Thyroid gland (tissue), 4 donors: ENCODE data around the gene HECW1. TPM values are rescaled to one million over a fixed set of nuclear protein-coding genes. Genes with fewer than 3 reads are reported as not detected.

ENCODE experiments used
- DNase-seq, 2 donors: peaks; one replicate each; pipeline ENCODE4 v3.0.0-alpha.2; 2019
- H3K27ac ChIP-seq, 3 donors: fragments of 200-600 bp; sonication (generic); 1 replicate in 2 of 3; 2 replicates in 1 of 3; pipeline ENCODE4 v1.5.1; 2016 to 2019; ENCODE audit warnings: mild to moderate bottlenecking in 1 of 3, moderate library complexity in 1 of 3
- H3K27me3 ChIP-seq: fragments of 200-600 bp; sonication (generic); one replicate; pipeline ENCODE4 v1.5.1; 2019
- H3K36me3 ChIP-seq, 2 donors: fragments of 200-600 bp; sonication (generic); one replicate each; pipeline ENCODE4 v1.5.1; 2016 to 2019
- H3K4me1 ChIP-seq, 2 donors: fragments of 200-600 bp; sonication (generic); one replicate each; pipeline ENCODE4 v1.5.1; 2017 to 2019
- H3K4me3 ChIP-seq, 3 donors: fragments of 200-600 bp; sonication (generic); replicated peaks in 1 of 3; 1 replicate in 2 of 3; 2 replicates in 1 of 3; pipeline ENCODE4 v1.5.1; 2016; ENCODE audit warnings: mild to moderate bottlenecking in 1 of 3
- H3K9me3 ChIP-seq: fragments of 200-600 bp; sonication (generic); one replicate; pipeline ENCODE4 v1.5.1; 2017
- CTCF ChIP-seq, 6 experiments: fragments of 200-600 bp in 3 of 6; fragments of 450-650 bp in 3 of 6; sonication (generic) in 3 of 6; IDR thresholded peaks; one replicate each; pipeline ENCODE4 v1.5.1; 2016 to 2019; ENCODE audit warnings: antibody characterized with exemption in 6 of 6, mild to moderate bottlenecking in 2 of 6, inconsistent platforms in 1 of 6, moderate library complexity in 1 of 6
- POLR2A ChIP-seq, 2 donors: fragments of 450-650 bp; IDR thresholded peaks; one replicate each; pipeline ENCODE4 v1.6.1; 2017; ENCODE audit warnings: antibody characterized with exemption in 2 of 2, mild to moderate bottlenecking in 2 of 2, moderate library complexity in 1 of 2
- WGBS, 2 donors: methylation state at CpG; one replicate each; pipeline ENCODE4 v1.1.5; 2017; 5-methylcytosine and 5-hydroxymethylcytosine counted together
- intact Hi-C: fragments of 100-400 bp; cut with DNase I; formaldehyde crosslinking; loops from one replicate; pipeline ENCODE4 v1.15.1; 2023
- total RNA-seq, 4 donors: library from RNA; depleted of rRNA; stranded (reverse); fragments of >200 nt; gene quantifications; one replicate each; pipeline ENCODE4 v1.2.3, GENCODE V29; 2016

The HECW1 gene
- total RNA-seq, 4 donors from 2014 or later: 0.67 to 4.7 (median 2.3) TPM

- TF ChIP-seq POLR2A (IDR thresholded peaks at IDR 0.05) (no peak), CTCF (IDR thresholded peaks at IDR 0.05) (no peak)
- DNase-seq: no peak
- H3K27me3 ChIP-seq: no peaks in the 10 kb centered on the region
- H3K9me3 ChIP-seq: no peaks in the 10 kb centered on the region
- intact Hi-C loops: no loop called here
- H3K27ac ChIP-seq: no peak overlapping the region
- no peak overlapping the region for H3K4me3 ChIP-seq
- 78 to 88% methylated on average over 2 of the region's 2 CpGs for WGBS, 2 donors
- H3K4me1 ChIP-seq: no peaks in the 10 kb centered on the region
- no peaks in the 10 kb centered on the region for H3K36me3 ChIP-seq
These were observed 379.5 kb downstream of the HECW1 start for GRCh38 chr7:43491984-43492383.

- Histone ChIP-seq H3K27me3 (no peaks in the 10 kb centered on the region), H3K9me3 (no peaks in the 10 kb centered on the region), H3K4me3 (no peak overlapping the region), H3K4me1 (no peaks in the 10 kb centered on the region), H3K27ac (no peak overlapping the region), H3K36me3 (no peaks in the 10 kb centered on the region)
- no peak for TF ChIP-seq CTCF (IDR thresholded peaks at IDR 0.05)
- TF ChIP-seq POLR2A (IDR thresholded peaks at IDR 0.05): no peak
- intact Hi-C loops: no loop called here
- WGBS, 2 donors: 87 to 94% methylated on average over 5 of the region's 5 CpGs
- DNase-seq: no peak
These were observed 380.4 kb downstream of the HECW1 start for GRCh38 chr7:43492896-43493295.

GRCh38 chr7:43495572-43495971 lies 383.1 kb downstream of the HECW1 start:
- WGBS, 2 donors: 91% methylated on average over 4 of the region's 4 CpGs
- Histone ChIP-seq H3K4me1 (no peaks in the 10 kb centered on the region), H3K27ac (no peak overlapping the region), H3K4me3 (no peak overlapping the region), H3K36me3 (no peaks in the 10 kb centered on the region), H3K27me3 (no peaks in the 10 kb centered on the region), H3K9me3 (no peaks in the 10 kb centered on the region)
- TF ChIP-seq CTCF (IDR thresholded peaks at IDR 0.05) (no peak), POLR2A (IDR thresholded peaks at IDR 0.05) (no peak)
- intact Hi-C loops: no loop called here
- no peak for DNase-seq

GRCh38 chr7:43496596-43496995 lies 384.1 kb downstream of the HECW1 start:
- WGBS, 2 donors: 93 to 98% methylated on average over 2 of the region's 2 CpGs
- Histone ChIP-seq H3K4me3 (no peak overlapping the region), H3K9me3 (no peaks in the 10 kb centered on the region), H3K36me3 (no peaks in the 10 kb centered on the region), H3K27me3 (no peaks in the 10 kb centered on the region), H3K4me1 (no peaks in the 10 kb centered on the region), H3K27ac (no peak overlapping the region)
- no peak for TF ChIP-seq POLR2A (IDR thresholded peaks at IDR 0.05)
- DNase-seq: no peak
- intact Hi-C loops: no loop called here

- H3K27me3 ChIP-seq: no peaks in the 10 kb centered on the region
- 46 to 70% methylated on average over 3 of the region's 3 CpGs for WGBS, 2 donors
- H3K9me3 ChIP-seq: no peaks in the 10 kb centered on the region
- H3K36me3 ChIP-seq: no peaks in the 10 kb centered on the region
- H3K4me3 ChIP-seq: no peak overlapping the region
- no peaks in the 10 kb centered on the region for H3K4me1 ChIP-seq
- no peak for DNase-seq
- TF ChIP-seq POLR2A (IDR thresholded peaks at IDR 0.05) (no peak), CTCF (IDR thresholded peaks at IDR 0.05) (no peak)
- no peak overlapping the region for H3K27ac ChIP-seq
- intact Hi-C loops: no loop called here
These were observed 389.4 kb downstream of the HECW1 start for GRCh38 chr7:43501870-43502269.

GRCh38 chr7:43502941-43503340 lies 390.5 kb downstream of the HECW1 start:
- Histone ChIP-seq H3K27me3 (no peaks in the 10 kb centered on the region), H3K4me3 (no peak overlapping the region), H3K4me1 (no peaks in the 10 kb centered on the region), H3K27ac (no peak overlapping the region), H3K9me3 (no peaks in the 10 kb centered on the region), H3K36me3 (no peaks in the 10 kb centered on the region)
- DNase-seq: no peak
- TF ChIP-seq CTCF (IDR thresholded peaks at IDR 0.05) (no peak), POLR2A (IDR thresholded peaks at IDR 0.05) (no peak)
- WGBS, 2 donors: 88 to 92% methylated on average over 7 of the region's 7 CpGs
- intact Hi-C loops: no loop called here
